Measurements from ENCODE around the gene NFATC1. TPM values are rescaled to one million over a fixed set of nuclear protein-coding genes. Genes with fewer than 3 reads are reported as not detected.

Gene NFATC1
- total RNA-seq, 1 donor from 2014 or later, result 16.6 TPM

- ATAC-seq (no peak), DNase-seq (peak; percentile 29)
- no peaks in the 10 kb centered on the region for H3K9me3 ChIP-seq
- no peaks in the 10 kb centered on the region for H3K27me3 ChIP-seq
- no peak for TF ChIP-seq CTCF (IDR thresholded peaks at IDR 0.05)
- no peak overlapping the region for H3K27ac ChIP-seq
- intact Hi-C loops (cut with DNase I), result no loop called here
- H3K4me1 ChIP-seq, result peaks cover 33% of the 10 kb centered on the region
- H3K4me3 ChIP-seq, result no peak overlapping the region
- H3K36me3 ChIP-seq, result no peaks in the 10 kb centered on the region
These were observed 114.4 kb downstream of the NFATC1 start for GRCh38 chr18:79510046-79510685.

- peaks cover 32% of the 10 kb centered on the region for H3K4me1 ChIP-seq
- H3K27ac ChIP-seq, result no peak overlapping the region
- TF ChIP-seq CTCF (IDR thresholded peaks at IDR 0.05), result no peak
- ATAC-seq (no peak), DNase-seq (peak; percentile 60)
- H3K36me3 ChIP-seq, result no peaks in the 10 kb centered on the region
- H3K9me3 ChIP-seq, result no peaks in the 10 kb centered on the region
- H3K27me3 ChIP-seq, result no peaks in the 10 kb centered on the region
- H3K4me3 ChIP-seq, result no peak overlapping the region
- intact Hi-C loops (cut with DNase I), result no loop called here
These were observed 115.1 kb downstream of the NFATC1 start for GRCh38 chr18:79510731-79511241.

DNA sequence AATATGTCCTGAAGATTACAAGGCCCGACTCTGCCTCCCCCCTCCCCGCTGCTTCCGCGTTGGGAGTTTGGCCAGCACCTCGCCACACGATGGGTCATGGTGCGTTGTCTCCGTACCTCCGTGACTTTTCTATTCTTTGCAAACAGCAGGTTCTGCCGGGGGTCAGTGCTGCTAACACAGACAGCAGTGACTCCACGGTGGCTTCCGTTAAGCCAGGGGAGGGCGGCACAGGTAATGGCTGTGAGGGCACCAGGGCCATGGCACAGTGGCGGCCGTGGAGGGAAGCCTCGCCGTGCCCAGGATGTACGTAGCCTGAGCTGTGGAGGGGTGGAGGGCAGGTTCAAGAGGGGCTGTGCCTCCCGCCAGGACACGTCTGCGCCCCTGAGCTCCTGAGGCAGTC is 115.5 kb downstream of the NFATC1 start:
- Histone ChIP-seq H3K4me3 (no peak overlapping the region), H3K36me3 (no peaks in the 10 kb centered on the region), H3K9me3 (no peaks in the 10 kb centered on the region), H3K27me3 (no peaks in the 10 kb centered on the region), H3K27ac (no peak overlapping the region), H3K4me1 (peaks cover 27% of the 10 kb centered on the region)
- ATAC-seq (no peak), DNase-seq (peak; percentile 56)
- no peak for TF ChIP-seq CTCF (IDR thresholded peaks at IDR 0.05)
- intact Hi-C loops (cut with DNase I), result no loop called here

DNA sequence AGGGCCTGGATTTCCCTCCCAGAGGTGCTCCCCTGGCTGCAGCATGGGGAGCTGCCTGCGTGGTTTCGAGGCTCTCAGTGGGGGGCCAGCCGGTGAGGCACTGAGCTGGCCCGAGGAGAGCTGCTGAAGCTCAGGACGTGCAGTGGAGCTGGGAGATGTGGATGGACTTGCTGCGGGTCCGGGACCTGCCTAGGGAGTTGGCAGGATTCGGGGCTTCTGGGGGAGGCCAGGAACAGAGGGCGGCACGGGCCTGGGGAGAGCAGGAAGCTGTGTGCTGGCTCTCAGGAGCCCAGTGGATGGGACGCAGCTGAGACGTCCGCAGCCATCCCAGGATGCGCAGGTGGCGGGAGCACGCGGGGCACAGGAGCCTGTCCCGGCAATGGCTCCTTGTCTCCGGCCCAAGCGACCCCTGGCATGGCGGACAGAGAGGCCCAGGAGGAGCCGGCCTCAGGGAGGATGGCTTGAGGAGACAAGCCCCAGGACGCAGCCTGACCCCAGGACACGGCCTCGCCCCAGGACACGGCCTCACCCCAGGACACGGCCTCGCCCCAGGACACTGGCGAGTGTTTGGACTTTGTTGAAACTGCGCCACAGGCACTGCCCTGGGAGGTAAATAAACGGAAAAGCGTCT is 116.1 kb downstream of the NFATC1 start:
- intact Hi-C loops (cut with DNase I), result no loop called here
- H3K27me3 ChIP-seq, result no peaks in the 10 kb centered on the region
- no peak overlapping the region for H3K4me3 ChIP-seq
- H3K36me3 ChIP-seq, result no peaks in the 10 kb centered on the region
- peaks cover 23% of the 10 kb centered on the region for H3K4me1 ChIP-seq
- ATAC-seq (no peak), DNase-seq (peak; percentile 44)
- H3K27ac ChIP-seq, result no peak overlapping the region
- no peaks in the 10 kb centered on the region for H3K9me3 ChIP-seq
- TF ChIP-seq CTCF (IDR thresholded peaks at IDR 0.05), result no peak

GRCh38 chr18:79512461-79513380 is 117.0 kb downstream of the NFATC1 start:
- H3K4me1 ChIP-seq, result peaks cover 21% of the 10 kb centered on the region
- H3K9me3 ChIP-seq, result no peaks in the 10 kb centered on the region
- no peaks in the 10 kb centered on the region for H3K27me3 ChIP-seq
- peak; percentile 57 for DNase-seq
- ATAC-seq, result no peak
- no peak overlapping the region for H3K4me3 ChIP-seq
- H3K27ac ChIP-seq, result no peak overlapping the region
- no peaks in the 10 kb centered on the region for H3K36me3 ChIP-seq
- intact Hi-C loops (cut with DNase I), result no loop called here
- TF ChIP-seq CTCF (IDR thresholded peaks at IDR 0.05), result no peak
